Activated naive CD8-positive, alpha-beta T cell treated with anti-CD3 and anti-CD28 coated beads, Interleukin-2, amount 50 U/mL, for 16 hours (primary cell): Measurements from ENCODE around the gene NRF1.
"Not testable (repeated sequence)": the region's sequence is repeated elsewhere in the genome, so short reads cannot be mapped to it uniquely, and the experiment has no call there.

ENCODE experiments used
- DNase-seq: peaks from one replicate; pipeline ENCODE4 v3.0.0-alpha.2; 2020; ENCODE audit warnings: low read depth, low spot score

The NRF1 gene

GRCh38 chr7:129607471-129608120, 3.9 kb upstream of the NRF1 start:
- DNase-seq = no peak

- DNase-seq = no peak
Observed at GRCh38 chr7:129609666-129610065, 1.9 kb upstream of the NRF1 start.

GRCh38 chr7:129610709-129611245, 743 bp upstream of the NRF1 start:
- no peak for DNase-seq

- DNase-seq = no peak
Observed at GRCh38 chr7:129612112-129613015, 844 bp downstream of the NRF1 start.

- no peak for DNase-seq
Observed at GRCh38 chr7:129613016-129613337, 1.5 kb downstream of the NRF1 start.

- no peak for DNase-seq
Observed at GRCh38 chr7:129615018-129615417, 3.5 kb downstream of the NRF1 start.

GRCh38 chr7:129616530-129616929, 5.0 kb downstream of the NRF1 start:
- no peak for DNase-seq

- no peak for DNase-seq
Observed at GRCh38 chr7:129617178-129617577, 5.7 kb downstream of the NRF1 start.

- DNase-seq = no peak
Observed at GRCh38 chr7:129617652-129618051, 6.1 kb downstream of the NRF1 start.

- DNase-seq = no peak
Observed at GRCh38 chr7:129626896-129627295, 15.4 kb downstream of the NRF1 start.

GRCh38 chr7:129630341-129630740, 18.8 kb downstream of the NRF1 start:
- no peak for DNase-seq

- DNase-seq = no peak
Observed at GRCh38 chr7:129634361-129635034, 23.0 kb downstream of the NRF1 start.

GRCh38 chr7:129635300-129636029, 23.9 kb downstream of the NRF1 start:
- DNase-seq = peak; percentile 43

- DNase-seq = not testable (repeated sequence)
Observed at GRCh38 chr7:129636030-129636550, 24.6 kb downstream of the NRF1 start.

GRCh38 chr7:129636641-129637040, 25.1 kb downstream of the NRF1 start:
- no peak for DNase-seq

GRCh38 chr7:129640400-129640799, 28.9 kb downstream of the NRF1 start:
- DNase-seq = no peak

GRCh38 chr7:129642871-129643549, 31.5 kb downstream of the NRF1 start:
- no peak for DNase-seq

GRCh38 chr7:129643550-129644170, 32.1 kb downstream of the NRF1 start:
- no peak for DNase-seq

GRCh38 chr7:129644634-129645230, 33.2 kb downstream of the NRF1 start:
- DNase-seq = no peak
